H1 (cell line): Measurements from ENCODE around the gene LCAT. TPM values are rescaled to one million over a fixed set of nuclear protein-coding genes. Genes with fewer than 3 reads are reported as not detected.

Experiments used
- CTCF ChIA-PET: fragments of 300-600 bp; sonication (Branson Sonifier 250); formaldehyde crosslinking; loops from one replicate; lab custom pipeline; 2021; ENCODE audit not compliant: partially characterized antibody; lab: Charles Lee
- POLR2A ChIA-PET: fragments of 300-600 bp; sonication (Branson Sonifier 250); formaldehyde crosslinking; loops from one replicate; lab custom pipeline; 2021; ENCODE audit warnings: inconsistent platforms; ENCODE audit not compliant: partially characterized antibody; lab: Charles Lee
- DNase-seq, 2 experiments: peaks; one replicate each; pipeline versions ENCODE4 v3.0.0 to v3.0.0-alpha.2; 2010 to 2022; ENCODE audit warnings: low spot score in 2 of 2, low read depth in 1 of 2, mixed read lengths in 1 of 2
- FAIRE-seq: peaks from 2 replicates; lab custom pipeline; 2011; peaks lifted over from hg19 to GRCh38; lab: Jason Lieb, UNC
- H2AFZ ChIP-seq: 2 replicates; pipeline ENCODE4 v1.8.1; 2012; ENCODE audit warnings: low read length, inconsistent platforms
- H2AK5ac ChIP-seq: 2 replicates; pipeline ENCODE4 v1.6.1; 2013; ENCODE audit warnings: low read depth, low read length
- H2BK120ac ChIP-seq: replicated peaks from 2 replicates; pipeline ENCODE3; 2013; ENCODE audit warnings: low read depth, low read length, inconsistent platforms
- H2BK12ac ChIP-seq: 2 replicates; pipeline ENCODE4 v1.6.1; 2013; ENCODE audit warnings: low read depth, low read length
- H2BK15ac ChIP-seq: 2 replicates; pipeline ENCODE4 v1.6.1; 2013; ENCODE audit warnings: low read length
- H2BK20ac ChIP-seq: 2 replicates; pipeline ENCODE4 v1.6.1; 2013; ENCODE audit warnings: low read length
- H2BK5ac ChIP-seq: 2 replicates; pipeline ENCODE4 v1.6.1; 2013; ENCODE audit warnings: low read depth, low read length
- H3K14ac ChIP-seq: 2 replicates; pipeline ENCODE4 v1.6.1; 2013; ENCODE audit warnings: inconsistent platforms; ENCODE audit not compliant: insufficient read length
- H3K18ac ChIP-seq: 2 replicates; pipeline ENCODE4 v1.6.1; 2013; ENCODE audit warnings: low read length; ENCODE audit errors: extremely low read depth
- H3K23ac ChIP-seq: 2 replicates; pipeline ENCODE4 v1.6.1; 2013; ENCODE audit warnings: inconsistent platforms; ENCODE audit not compliant: insufficient read length
- H3K23me2 ChIP-seq: 2 replicates; pipeline ENCODE4 v1.6.1; 2013; ENCODE audit warnings: low read depth, low read length
- H3K27ac ChIP-seq: 2 replicates; pipeline ENCODE4 v1.6.1; 2011; ENCODE audit warnings: low read depth, low read length, inconsistent platforms
- H3K27me3 ChIP-seq, 4 experiments: replicated peaks in 1 of 4; 1 replicate in 1 of 4; 2 replicates in 3 of 4; pipeline versions ENCODE4 v1.6.1 to v1.8.1; 2011 to 2013; ENCODE audit warnings: low read length in 3 of 4, mild to moderate bottlenecking in 3 of 4, inconsistent platforms in 2 of 4, mixed read lengths in 2 of 4, moderate library complexity in 1 of 4; ENCODE audit not compliant: control insufficient read depth in 3 of 4, insufficient read depth in 3 of 4; ENCODE audit errors: extremely low read depth in 1 of 4
- H3K36me3 ChIP-seq, 4 experiments: 2 replicates each; pipeline versions ENCODE4 v1.6.1 to v1.8.1; 2011 to 2013; ENCODE audit warnings: mild to moderate bottlenecking in 4 of 4, low read length in 3 of 4, moderate library complexity in 2 of 4, control low read depth in 1 of 4, inconsistent platforms in 1 of 4; ENCODE audit not compliant: insufficient read depth in 4 of 4, control insufficient read depth in 2 of 4
- H3K4ac ChIP-seq: replicated peaks from 2 replicates; pipeline ENCODE3; 2013; ENCODE audit warnings: low read length, low read depth, mixed read lengths, inconsistent platforms; ENCODE audit not compliant: insufficient read length
- H3K4me1 ChIP-seq, 4 experiments: replicated peaks in 1 of 4; 1 replicate in 1 of 4; 2 replicates in 3 of 4; pipeline versions ENCODE4 v1.6.1 to v1.8.1; 2011 to 2013; ENCODE audit warnings: low read length in 3 of 4, inconsistent platforms in 2 of 4, mixed read lengths in 1 of 4; ENCODE audit not compliant: insufficient read depth in 4 of 4, control insufficient read depth in 3 of 4
- H3K4me2 ChIP-seq, 2 experiments: 2 replicates each; pipeline versions ENCODE4 v1.6.1 to v1.8.1; 2011 to 2013; ENCODE audit warnings: low read depth in 2 of 2, low read length in 2 of 2, control low read depth in 1 of 2, inconsistent platforms in 1 of 2, mild to moderate bottlenecking in 1 of 2; ENCODE audit not compliant: insufficient read depth in 1 of 2
- H3K4me3 ChIP-seq, 4 experiments: fragments of 200-600, 300-600 bp in 1 of 4; sonication (generic), shearing (Covaris generic), sonication (Bioruptor Twin) in 1 of 4; 2 replicates each; pipeline versions ENCODE4 v1.5.1 to v1.8.1; 2011 to 2016; ENCODE audit warnings: low read length in 4 of 4, low read depth in 3 of 4, control low read depth in 2 of 4, inconsistent platforms in 2 of 4, mild to moderate bottlenecking in 2 of 4, mixed read lengths in 1 of 4, moderate library complexity in 1 of 4; ENCODE audit not compliant: insufficient read depth in 2 of 4; ENCODE audit errors: extremely low read depth in 1 of 4
- H3K56ac ChIP-seq: replicated peaks from 2 replicates; pipeline ENCODE3; 2013; ENCODE audit warnings: low read depth, mild to moderate bottlenecking, mixed read lengths, low read length, inconsistent platforms; ENCODE audit not compliant: insufficient read length
- H3K79me1 ChIP-seq: 2 replicates; pipeline ENCODE4 v1.6.1; 2013; ENCODE audit warnings: low read depth, low read length, control low read depth
- H3K79me2 ChIP-seq, 2 experiments: 2 replicates each; pipeline versions ENCODE4 v1.6.1 to v1.8.1; 2012 to 2013; ENCODE audit warnings: low read length in 2 of 2, mild to moderate bottlenecking in 2 of 2, inconsistent platforms in 1 of 2; ENCODE audit not compliant: insufficient read depth in 2 of 2, control insufficient read depth in 1 of 2
- H3K9ac ChIP-seq, 4 experiments: replicated peaks in 1 of 4; 1 replicate in 1 of 4; 2 replicates in 3 of 4; pipeline versions ENCODE4 v1.6.1 to v1.8.1; 2011 to 2013; ENCODE audit warnings: low read depth in 3 of 4, low read length in 3 of 4, control low read depth in 2 of 4, mild to moderate bottlenecking in 2 of 4, moderate library complexity in 2 of 4, inconsistent platforms in 1 of 4; ENCODE audit errors: extremely low read depth in 1 of 4
- H3K9me3 ChIP-seq, 2 experiments: 2 replicates each; pipeline versions ENCODE4 v1.6.1 to v1.8.1; 2012 to 2013; ENCODE audit warnings: mild to moderate bottlenecking in 2 of 2, moderate library complexity in 2 of 2, control low read depth in 1 of 2, inconsistent platforms in 1 of 2, low read depth in 1 of 2, low read length in 1 of 2, mixed read lengths in 1 of 2; ENCODE audit not compliant: insufficient read depth in 2 of 2
- H4K20me1 ChIP-seq, 2 experiments: replicated peaks in 1 of 2; 2 replicates each; pipeline versions ENCODE3 to v1.8.1; 2011 to 2013; ENCODE audit warnings: inconsistent platforms in 2 of 2, low read length in 2 of 2, mild to moderate bottlenecking in 1 of 2; ENCODE audit not compliant: insufficient read depth in 2 of 2, control insufficient read depth in 1 of 2
- H4K5ac ChIP-seq: 2 replicates; pipeline ENCODE4 v1.6.1; 2013; ENCODE audit warnings: low read length, low read depth, mixed read lengths, inconsistent platforms; ENCODE audit not compliant: insufficient read length
- H4K8ac ChIP-seq: 2 replicates; pipeline ENCODE4 v1.8.0; 2013; ENCODE audit warnings: mild to moderate bottlenecking, moderate library complexity, low read length, inconsistent platforms; ENCODE audit not compliant: insufficient read depth; ENCODE audit errors: extremely low read depth
- H4K91ac ChIP-seq: replicated peaks from 2 replicates; pipeline ENCODE3; 2013; ENCODE audit warnings: low read length, mixed read lengths, inconsistent platforms; ENCODE audit not compliant: insufficient read length
- MAFK ChIP-seq: IDR thresholded peaks from 2 replicates; pipeline ENCODE4 v1.6.1; 2012; ENCODE audit warnings: low read depth, mild to moderate bottlenecking, improper control_type of control experiment, low read length
- POU5F1 ChIP-seq: IDR thresholded peaks from 2 replicates; pipeline ENCODE4 v1.6.1; 2011; ENCODE audit warnings: low read depth, mild to moderate bottlenecking, low read length, moderate library complexity
- RXRA ChIP-seq: IDR thresholded peaks from 2 replicates; pipeline ENCODE4 v1.6.1; 2011; ENCODE audit warnings: low read depth, mild to moderate bottlenecking, low read length, moderate library complexity; ENCODE audit not compliant: insufficient read depth
- WGBS, 2 experiments: shearing (Covaris generic) in 1 of 2; methylation state at CpG; one replicate each; pipeline versions ENCODE4 v1.1.6 to v1.1.7; 2013 to 2015; ENCODE audit warnings: low lambda C conversion rate in 2 of 2, mixed read lengths in 2 of 2, inconsistent platforms in 1 of 2, low coverage in 1 of 2, missing lambda C conversion rate in 1 of 2; ENCODE audit not compliant: insufficient replicate concordance in 2 of 2, insufficient coverage in 1 of 2, insufficient read length in 1 of 2; ENCODE audit errors: extremely low coverage in 1 of 2, missing lambda C conversion rate in 1 of 2; 5-methylcytosine and 5-hydroxymethylcytosine counted together
- polyA plus RNA-seq, 7 experiments: library from polyadenylated mRNA; depleted of rRNA in 3 of 7; stranded (reverse) in 5 of 7; unstranded in 2 of 7; fragments of >200 nt in 5 of 7; fragments of 200-250 nt in 2 of 7; gene quantifications; 1 replicate in 5 of 7; 2 replicates in 1 of 7; 4 replicates in 1 of 7; pipeline versions ENCODE4 v1.2.1 to v1.2.3, GENCODE V29; 2011 to 2013; ENCODE audit warnings: missing spikeins in 2 of 7, mixed read lengths in 2 of 7
- total RNA-seq: library from RNA; stranded (reverse); fragmentation: NEBNext Ultra II Directional; extraction: Animal tissue kit (Norgen Biotek cat#: 25700); gene quantifications from 2 replicates; pipeline ENCODE4 v1.2.1, GENCODE V29; 2021

Gene LCAT
- total and polyA plus RNA-seq, 2 of the 8 experiments (the other 6 are each of a cell fraction or from before 2014, with no cell fraction given): 9.4 to 19.6 TPM

GRCh38 chr16:67977469-67978227 is 33.7 kb upstream of the LCAT start:
- no peak overlapping the region for H2BK20ac ChIP-seq
- no peak overlapping the region for H3K4ac ChIP-seq
- H3K27me3 ChIP-seq: peaks cover 0 to 2% (median 0%) of the 10 kb centered on the region in 4 experiments; a peak in 2 of 7 replicates
- no peak overlapping the region for H2AK5ac ChIP-seq
- no peak overlapping the region for H4K8ac ChIP-seq
- no peak overlapping the region for H4K91ac ChIP-seq
- no peaks in the 10 kb centered on the region for H3K79me1 ChIP-seq
- TF ChIP-seq MAFK: no peak
- no peak for TF ChIP-seq POU5F1
- TF ChIP-seq RXRA: no peak
- TF ChIP-seq, all 59 proteins: peak for 0
- Histone ChIP-seq H3K27ac (no peak overlapping the region), H3K79me2 (no peaks in the 10 kb centered on the region), H4K5ac (no peak overlapping the region), H3K56ac (no peak overlapping the region), H3K9me3 (no peaks in the 10 kb centered on the region; a peak in 1 of 4 replicates), H2BK12ac (no peak overlapping the region), H3K4me3 (no peak overlapping the region), H3K36me3 (no peaks in the 10 kb centered on the region; a peak in 1 of 8 replicates), H3K14ac (no peak overlapping the region), H3K23me2 (no peaks in the 10 kb centered on the region), H4K20me1 (no peaks in the 10 kb centered on the region), H3K23ac (no peak overlapping the region), H2BK120ac (no peak overlapping the region), H3K18ac (no peak overlapping the region), H2BK15ac (no peak overlapping the region), H3K4me1 (peaks cover 0 to 4% (median 0%) of the 10 kb centered on the region in 4 experiments; a peak in 3 of 7 replicates), H3K9ac (no peak overlapping the region), H3K4me2 (no peak overlapping the region), H2BK5ac (no peak overlapping the region), H2AFZ (no peak overlapping the region)
- FAIRE-seq (no peak), DNase-seq (no peak)
- whole genome bisulfite sequencing, 2 experiments: 83% methylated on average over 9 of the region's 9 CpGs; no CpG with 5 or more reads in 1 of the 2 experiments
- ChIA-PET POLR2A (interaction anchor here (0.7 to 1.8 kb wide), 3 partner anchors 11 to 46 kb away, joined by 3 to 5 read pairs (median 3); partner anchors contain the start of genes DDX28 and DUS2), CTCF (interaction anchor here (1.2 to 1.5 kb wide), 6 partner anchors 8 to 44 kb away, joined by 3 to 10 read pairs (median 4); no protein-coding TSS in a partner anchor)
